Activated T-helper 1 cell treated with Interleukin-2 at 50 U/mL for 16 hours (primary cell): Measurements from ENCODE around the gene CAPZB.
"Not testable (repeated sequence)": the region's sequence is repeated elsewhere in the genome, so short reads cannot be mapped to it uniquely, and the experiment has no call there.

Experiments used
- DNase-seq: peaks from one replicate; pipeline ENCODE4 v3.0.0-alpha.2; 2020; ENCODE audit warnings: low read depth

CAPZB gene

GRCh38 chr1:19497443-19497842 is 12.1 kb upstream of the CAPZB start:
- DNase-seq = not testable (repeated sequence)

GRCh38 chr1:19496527-19496874 is 11.2 kb upstream of the CAPZB start:
- no peak for DNase-seq

- no peak for DNase-seq
Measured at GRCh38 chr1:19495799-19496526, 10.6 kb upstream of the CAPZB start.

- DNase-seq = no peak
Measured at GRCh38 chr1:19495000-19495656, 9.8 kb upstream of the CAPZB start.

GRCh38 chr1:19493547-19493946 is 8.2 kb upstream of the CAPZB start:
- no peak for DNase-seq

GRCh38 chr1:19489996-19490395 is 4.7 kb upstream of the CAPZB start:
- no peak for DNase-seq

GRCh38 chr1:19488136-19488535 is 2.8 kb upstream of the CAPZB start:
- no peak for DNase-seq

- no peak for DNase-seq
Measured at GRCh38 chr1:19484798-19485361, 459 bp downstream of the CAPZB start.

GRCh38 chr1:19484338-19484797 is 971 bp downstream of the CAPZB start:
- DNase-seq = no peak

- no peak for DNase-seq
Measured at GRCh38 chr1:19483691-19484090, 1.6 kb downstream of the CAPZB start.

GRCh38 chr1:19483261-19483660 is 2.1 kb downstream of the CAPZB start:
- no peak for DNase-seq

GRCh38 chr1:19481826-19482398 is 3.4 kb downstream of the CAPZB start:
- no peak for DNase-seq

GRCh38 chr1:19480282-19480681 is 5.1 kb downstream of the CAPZB start:
- no peak for DNase-seq

GRCh38 chr1:19479351-19480120 is 5.8 kb downstream of the CAPZB start:
- no peak for DNase-seq

GRCh38 chr1:19478322-19478721 is 7.0 kb downstream of the CAPZB start:
- no peak for DNase-seq

GRCh38 chr1:19477284-19478249 is 7.8 kb downstream of the CAPZB start:
- no peak for DNase-seq

- no peak for DNase-seq
Measured at GRCh38 chr1:19476450-19477190, 8.7 kb downstream of the CAPZB start.

GRCh38 chr1:19475296-19475695 is 10.0 kb downstream of the CAPZB start:
- no peak for DNase-seq

GRCh38 chr1:19472174-19472573 is 13.2 kb downstream of the CAPZB start:
- no peak for DNase-seq

- DNase-seq = no peak
Measured at GRCh38 chr1:19469004-19469403, 16.3 kb downstream of the CAPZB start.
